GM23248 (cell line): Measurements from ENCODE around the gene AIPL1. TPM values are rescaled to one million over a fixed set of nuclear protein-coding genes. Genes with fewer than 3 reads are reported as not detected.

ENCODE experiments used
- DNase-seq: peaks from one replicate; pipeline ENCODE4 v3.0.0-alpha.2; 2015
- H2AFZ ChIP-seq: fragments of 200-600 bp; sonication (generic); 2 replicates; pipeline ENCODE4 v1.6.1; 2016; ENCODE audit warnings: antibody characterized with exemption
- H3F3A ChIP-seq: fragments of 200-600 bp; sonication (generic); 2 replicates; pipeline ENCODE4 v1.6.1; 2016; ENCODE audit warnings: mild to moderate bottlenecking, antibody characterized with exemption, mixed run types; ENCODE audit not compliant: insufficient read depth
- H3K27ac ChIP-seq: fragments of 200-600 bp; sonication (generic); 2 replicates; pipeline ENCODE4 v1.5.1; 2016; ENCODE audit warnings: mild to moderate bottlenecking
- H3K27me3 ChIP-seq: fragments of 200-600 bp; sonication (generic); replicated peaks from 2 replicates; pipeline ENCODE4 v1.6.1; 2016; ENCODE audit warnings: mild to moderate bottlenecking; ENCODE audit not compliant: insufficient read depth
- H3K36me3 ChIP-seq: fragments of 200-600 bp; sonication (generic); 2 replicates; pipeline ENCODE4 v1.6.1; 2016; ENCODE audit warnings: low read depth, mild to moderate bottlenecking
- H3K4me1 ChIP-seq: fragments of 200-600 bp; sonication (generic); 2 replicates; pipeline ENCODE4 v1.6.1; 2016; ENCODE audit warnings: mild to moderate bottlenecking; ENCODE audit not compliant: insufficient read depth
- H3K4me2 ChIP-seq: fragments of 200-600 bp; sonication (generic); one replicate; pipeline ENCODE4 v1.6.1; 2016; ENCODE audit warnings: mild to moderate bottlenecking; ENCODE audit not compliant: unreplicated experiment
- H3K4me3 ChIP-seq: fragments of 200-600 bp; sonication (generic); 2 replicates; pipeline ENCODE4 v1.5.1; 2016; ENCODE audit warnings: mild to moderate bottlenecking
- H3K79me2 ChIP-seq: fragments of 200-600 bp; sonication (generic); 2 replicates; pipeline ENCODE4 v1.6.1; 2016; ENCODE audit warnings: mild to moderate bottlenecking; ENCODE audit not compliant: insufficient read depth
- H3K9ac ChIP-seq: fragments of 200-600 bp; sonication (generic); 2 replicates; pipeline ENCODE4 v1.6.1; 2016; ENCODE audit warnings: mild to moderate bottlenecking
- H3K9me2 ChIP-seq: fragments of 200-600 bp; sonication (generic); 2 replicates; pipeline ENCODE4 v1.6.1; 2016; ENCODE audit warnings: mixed run types, mild to moderate bottlenecking, moderate library complexity; ENCODE audit not compliant: insufficient read depth
- H3K9me3 ChIP-seq: fragments of 200-600 bp; sonication (generic); one replicate; pipeline ENCODE4 v1.6.1; 2017; ENCODE audit warnings: low read depth
- H4K20me1 ChIP-seq: fragments of 200-600 bp; sonication (generic); 2 replicates; pipeline ENCODE4 v1.6.0; 2016; ENCODE audit not compliant: insufficient read depth
- EZH2 ChIP-seq: fragments of 200-600 bp; sonication (generic); IDR thresholded peaks from 2 replicates; pipeline ENCODE4 v1.6.1; 2018; ENCODE audit warnings: antibody characterized with exemption, mild to moderate bottlenecking; ENCODE audit not compliant: insufficient read depth, poor library complexity, severe bottlenecking
- EZH2phosphoT487 ChIP-seq: fragments of 200-600 bp; sonication (generic); IDR thresholded peaks from 2 replicates; pipeline ENCODE4 v1.6.1; 2018; ENCODE audit warnings: antibody characterized with exemption, moderate library complexity, mild to moderate bottlenecking, low read depth; ENCODE audit not compliant: insufficient read depth
- WGBS, 2 experiments: methylation state at CpG; one replicate each; pipeline ENCODE4 v1.1.6; 2015 to 2017; ENCODE audit warnings: low lambda C conversion rate in 2 of 2, low coverage in 1 of 2; ENCODE audit errors: missing lambda C conversion rate in 2 of 2; 5-methylcytosine and 5-hydroxymethylcytosine counted together
- in situ Hi-C: fragments of 300-500 bp; cut with MboI; formaldehyde crosslinking; loops from 2 replicates; pipeline ENCODE4 v1.15.0; 2020
- polyA plus RNA-seq: library from polyadenylated mRNA; unstranded; fragments of >200 nt; fragmentation: Nextera tagmentation; extraction: Ambion mirVana; gene quantifications from 2 replicates; pipeline ENCODE4 v1.2.1, GENCODE V29; 2016
- total RNA-seq: library from RNA; depleted of rRNA; stranded (reverse); fragments of >200 nt; shearing (Covaris generic); gene quantifications from 2 replicates; pipeline ENCODE4 v1.2.3, GENCODE V29; 2014

The AIPL1 gene
- total and polyA plus RNA-seq, 2 experiments from 2014 or later = not detected

DNA sequence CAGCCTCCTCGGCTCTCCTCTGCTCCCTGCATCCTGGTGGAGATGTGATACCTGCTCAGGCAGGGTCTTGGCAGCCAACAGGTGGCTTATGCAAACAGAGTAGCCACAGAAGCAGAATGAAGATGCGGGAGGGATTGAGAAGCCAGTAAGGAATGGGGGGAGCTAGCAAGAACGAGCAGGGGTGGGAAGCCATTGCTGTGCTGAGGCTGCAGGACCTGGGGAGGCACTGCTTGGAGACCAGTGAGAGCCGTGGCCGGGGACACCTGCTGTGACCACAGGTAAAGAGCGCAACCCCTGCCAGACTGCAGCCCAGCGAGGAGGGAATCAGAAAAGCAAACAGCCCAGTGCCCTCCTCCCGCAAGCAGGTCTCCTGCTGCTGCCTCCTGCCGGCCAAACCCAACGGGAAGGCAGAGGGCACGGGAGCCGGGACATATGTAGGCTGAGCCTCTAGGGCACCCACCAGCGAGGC is 14.7 kb downstream of the AIPL1 start:
- Histone ChIP-seq H3K4me1 (no peaks in the 10 kb centered on the region), H3K9ac (no peak overlapping the region), H3K27ac (no peak overlapping the region), H3K36me3 (no peaks in the 10 kb centered on the region), H3K79me2 (no peaks in the 10 kb centered on the region), H3K4me3 (no peak overlapping the region), H2AFZ (no peak overlapping the region), H3K9me3 (no peaks in the 10 kb centered on the region), H3K4me2 (no peak overlapping the region), H3K9me2 (no peaks in the 10 kb centered on the region), H3K27me3 (0 out of 2 replicates have a peak, but pooled peaks cover 3% of the 10 kb centered on the region), H3F3A (no peaks in the 10 kb centered on the region), H4K20me1 (no peaks in the 10 kb centered on the region)
- no peak for TF ChIP-seq EZH2phosphoT487
- TF ChIP-seq EZH2 = no peak
- peak; percentile 46 for DNase-seq
- in situ Hi-C loops = loop anchor here (25.0 kb wide), 1 partner anchor 708 kb away; no protein-coding TSS in a partner anchor
- 4 to 7% methylated on average over 12 to 13 of the region's 13 CpGs for WGBS, 2 experiments

DNA sequence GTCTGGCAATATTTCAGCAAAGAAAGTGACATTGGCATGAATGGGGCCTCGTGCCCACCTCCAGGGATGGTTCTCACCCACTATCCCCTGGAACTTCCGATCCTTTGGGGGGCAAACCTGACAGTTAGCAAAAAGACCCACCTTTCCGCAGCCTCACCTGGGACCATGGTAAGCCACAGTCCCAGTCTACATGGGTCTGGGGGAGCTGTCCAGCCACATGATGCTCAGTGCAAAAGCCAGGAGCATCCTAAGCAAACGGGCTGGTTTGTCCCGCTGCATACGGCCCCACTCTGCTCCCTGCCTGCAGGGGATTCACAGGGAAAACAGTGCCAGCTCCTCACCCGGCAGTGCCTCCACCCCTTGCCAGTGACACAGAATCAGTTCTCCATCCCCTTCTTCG is 19.3 kb downstream of the AIPL1 start:
- Histone ChIP-seq H3K4me3 (no peak overlapping the region), H3K9me3 (no peaks in the 10 kb centered on the region), H3K9me2 (no peaks in the 10 kb centered on the region), H3K4me1 (no peaks in the 10 kb centered on the region), H3K79me2 (no peaks in the 10 kb centered on the region), H4K20me1 (no peaks in the 10 kb centered on the region), H3K27me3 (peaks cover 4% of the 10 kb centered on the region; the same call in 1 of the 2 replicates), H3K9ac (no peak overlapping the region), H3K4me2 (no peak overlapping the region), H2AFZ (no peak overlapping the region), H3F3A (no peaks in the 10 kb centered on the region), H3K36me3 (no peaks in the 10 kb centered on the region), H3K27ac (no peak overlapping the region)
- no peak for DNase-seq
- in situ Hi-C loops = loop anchor here (25.0 kb wide), 1 partner anchor 703 kb away; no protein-coding TSS in a partner anchor
- 48 to 49% methylated on average over 8 of the region's 8 CpGs for WGBS, 2 experiments
- TF ChIP-seq EZH2 = no peak
- TF ChIP-seq EZH2phosphoT487 = no peak

DNA sequence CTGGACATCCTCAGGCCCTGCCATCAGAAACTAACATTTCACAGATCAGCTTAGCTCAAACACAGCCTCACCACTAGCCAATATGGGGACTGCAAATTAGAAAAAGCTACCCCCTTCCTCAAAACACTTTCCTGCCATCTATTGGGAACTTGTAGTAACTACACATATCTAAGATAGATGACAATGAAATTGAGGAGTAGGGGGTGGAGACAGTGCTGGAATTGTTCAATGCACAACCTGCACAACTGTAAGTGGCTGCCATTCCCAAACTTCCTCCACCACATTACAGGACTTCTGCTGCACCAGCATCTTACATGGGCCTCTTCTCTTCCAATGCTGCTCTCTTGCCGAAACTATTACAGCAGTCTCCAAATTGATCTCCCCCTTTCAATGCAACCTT is 21.9 kb downstream of the AIPL1 start:
- Histone ChIP-seq H3K4me1 (no peaks in the 10 kb centered on the region), H3K4me2 (no peak overlapping the region), H3K27ac (no peak overlapping the region), H3K9me3 (no peaks in the 10 kb centered on the region), H3K4me3 (no peak overlapping the region), H3K9me2 (no peaks in the 10 kb centered on the region), H2AFZ (no peak overlapping the region), H4K20me1 (no peaks in the 10 kb centered on the region), H3K79me2 (no peaks in the 10 kb centered on the region), H3K36me3 (no peaks in the 10 kb centered on the region), H3K27me3 (peaks cover 12% of the 10 kb centered on the region; the same call in 1 of the 2 replicates), H3F3A (no peaks in the 10 kb centered on the region), H3K9ac (no peak overlapping the region)
- 52 to 64% methylated on average over 1 of the region's 1 CpG for WGBS, 2 experiments
- TF ChIP-seq EZH2phosphoT487 = no peak
- TF ChIP-seq EZH2 = no peak
- in situ Hi-C loops = loop anchor here (25.0 kb wide), 1 partner anchor 701 kb away; no protein-coding TSS in a partner anchor
- peak; percentile 52 for DNase-seq

DNA sequence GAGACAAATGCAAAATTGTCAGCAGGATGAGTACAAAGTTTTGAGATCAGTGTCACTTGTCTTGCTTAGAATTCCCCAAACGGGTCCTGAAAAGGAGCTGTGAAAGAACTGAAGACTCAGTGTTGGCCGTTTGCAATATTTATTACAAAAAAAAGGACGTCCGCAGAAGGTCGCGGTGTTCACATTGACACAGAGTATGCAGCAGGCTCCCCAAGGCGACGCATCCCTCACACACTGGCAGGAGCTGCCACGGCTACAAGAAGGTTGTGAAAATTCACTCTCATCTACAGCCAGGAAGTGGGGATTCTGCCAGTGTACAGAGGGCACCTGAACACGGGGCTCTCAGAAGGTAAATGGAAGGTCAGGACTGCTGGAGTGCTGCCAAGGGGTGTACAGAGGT is 26.2 kb downstream of the AIPL1 start:
- no peak overlapping the region for H2AFZ ChIP-seq
- H3K27ac ChIP-seq = no peak overlapping the region
- TF ChIP-seq EZH2phosphoT487 (no peak), EZH2 (no peak)
- no peak overlapping the region for H3K4me2 ChIP-seq
- H3K27me3 ChIP-seq = peaks cover 23% of the 10 kb centered on the region
- WGBS, 2 experiments = 48 to 53% methylated on average over 10 of the region's 10 CpGs
- no peaks in the 10 kb centered on the region for H4K20me1 ChIP-seq
- H3K9me3 ChIP-seq = no peaks in the 10 kb centered on the region
- in situ Hi-C loops = loop anchor here (25.0 kb wide), 1 partner anchor 696 kb away; no protein-coding TSS in a partner anchor
- no peak for DNase-seq
- H3K9me2 ChIP-seq = no peaks in the 10 kb centered on the region
- H3K36me3 ChIP-seq = no peaks in the 10 kb centered on the region
- no peaks in the 10 kb centered on the region for H3K4me1 ChIP-seq
- H3K4me3 ChIP-seq = no peak overlapping the region
- H3F3A ChIP-seq = no peaks in the 10 kb centered on the region
- H3K79me2 ChIP-seq = no peaks in the 10 kb centered on the region
- no peak overlapping the region for H3K9ac ChIP-seq

DNA sequence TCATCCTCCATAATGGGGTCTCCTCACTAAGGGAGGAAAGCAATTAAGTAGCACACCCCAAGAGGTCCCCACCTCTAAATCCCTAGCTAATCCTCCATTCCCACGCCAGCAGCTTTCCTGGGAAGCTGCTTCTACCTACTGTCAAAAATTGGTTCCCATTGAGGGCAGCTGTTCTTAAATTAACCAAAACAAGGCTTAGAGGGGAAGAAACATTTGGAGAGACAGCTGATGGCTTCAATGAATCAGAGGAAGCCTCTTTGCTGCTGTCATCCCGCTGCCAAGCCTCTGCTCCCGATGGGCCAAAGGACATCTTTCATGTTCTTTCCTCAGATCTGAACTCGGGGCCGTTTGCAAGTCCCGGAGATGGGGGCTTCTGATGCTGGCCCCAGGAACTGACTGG is 26.6 kb downstream of the AIPL1 start:
- Histone ChIP-seq H3K79me2 (no peaks in the 10 kb centered on the region), H3K4me3 (no peak overlapping the region), H3K4me1 (no peaks in the 10 kb centered on the region), H3K9ac (no peak overlapping the region), H3K4me2 (no peak overlapping the region), H3K9me3 (no peaks in the 10 kb centered on the region), H3K9me2 (no peaks in the 10 kb centered on the region), H3K27ac (no peak overlapping the region), H3K36me3 (no peaks in the 10 kb centered on the region), H4K20me1 (no peaks in the 10 kb centered on the region), H2AFZ (no peak overlapping the region), H3F3A (no peaks in the 10 kb centered on the region), H3K27me3 (peaks cover 27% of the 10 kb centered on the region)
- no peak for TF ChIP-seq EZH2
- TF ChIP-seq EZH2phosphoT487 = no peak
- 37 to 48% methylated on average over 6 of the region's 6 CpGs for WGBS, 2 experiments
- no peak for DNase-seq
- in situ Hi-C loops = loop anchor here (25.0 kb wide), 1 partner anchor 696 kb away; no protein-coding TSS in a partner anchor
